Astrocyte of the cerebellum (primary cell): ENCODE data around the gene GFOD1.

Experiments
- DNase-seq: peaks from one replicate; pipeline ENCODE4 v3.0.0-alpha.2; 2011; ENCODE audit warnings: low read depth
- H3K4me3 ChIP-seq: 2 replicates; pipeline ENCODE4 v1.5.1; 2011; ENCODE audit warnings: mild to moderate bottlenecking, low read depth, low read length, moderate library complexity
- CTCF ChIP-seq: IDR thresholded peaks from 2 replicates; pipeline ENCODE4 v1.5.1; 2012; ENCODE audit warnings: low read length, low read depth, moderate library complexity, mild to moderate bottlenecking; ENCODE audit errors: missing control alignments
- in situ Hi-C: cut with HindIII; loops from 2 replicates; pipeline ENCODE4 v1.10.0; 2017; ENCODE audit warnings: low sequenced_read_pairs

GFOD1 gene

GRCh38 chr6:13311155-13311554 lies 176.2 kb downstream of the GFOD1 start:
- no peak for DNase-seq
- H3K4me3 ChIP-seq = no peak overlapping the region
- no peak for TF ChIP-seq CTCF
- in situ Hi-C loops = no loop called here

- in situ Hi-C loops = no loop called here
- no peak for TF ChIP-seq CTCF
- H3K4me3 ChIP-seq = no peak overlapping the region
- no peak for DNase-seq
Observed at GRCh38 chr6:13308332-13308731, 179.1 kb downstream of the GFOD1 start.
